GM13976 (cell line): Measurements from ENCODE around the gene CDH23.
"Not testable (repeated sequence)": the region's sequence is repeated elsewhere in the genome, so short reads cannot be mapped to it uniquely, and the experiment has no call there.

Experiments used
- DNase-seq: peaks from one replicate; pipeline ENCODE4 v3.0.0; 2012; ENCODE audit warnings: low spot score
- CTCF ChIP-seq: IDR thresholded peaks from 2 replicates; pipeline ENCODE4 v1.5.1; 2012; ENCODE audit warnings: borderline replicate concordance, mild to moderate bottlenecking; ENCODE audit not compliant: insufficient read depth; ENCODE audit errors: extremely low read depth, missing control alignments, control extremely low read depth
- in situ Hi-C: fragments of 300-500 bp; cut with MboI; formaldehyde crosslinking; loops from one replicate; pipeline ENCODE4 v1.12.0; 2022; ENCODE audit warnings: low sequenced_read_pairs, mixed read lengths, inconsistent platforms; ENCODE audit not compliant: unreplicated experiment

The CDH23 gene

GRCh38 chr10:71598621-71599055 is 201.9 kb downstream of the CDH23 start:
- in situ Hi-C loops: no loop called here
- DNase-seq: no peak
- no peak for TF ChIP-seq CTCF

- no peak for DNase-seq
- in situ Hi-C loops: no loop called here
- no peak for TF ChIP-seq CTCF
Measured at GRCh38 chr10:71599518-71599917, 202.8 kb downstream of the CDH23 start.

- DNase-seq, in situ Hi-C loops: not testable (repeated sequence)
Measured at GRCh38 chr10:71600242-71600641, 203.5 kb downstream of the CDH23 start.

- no peak for TF ChIP-seq CTCF
- no peak for DNase-seq
- in situ Hi-C loops: no loop called here
Measured at GRCh38 chr10:71600849-71601248, 204.1 kb downstream of the CDH23 start.

GRCh38 chr10:71601273-71601672 is 204.6 kb downstream of the CDH23 start:
- TF ChIP-seq CTCF: no peak
- in situ Hi-C loops: no loop called here

GRCh38 chr10:71603150-71603549 is 206.4 kb downstream of the CDH23 start:
- no peak for DNase-seq
- TF ChIP-seq CTCF: no peak
- in situ Hi-C loops: no loop called here

More at GRCh38 chr10:71601273-71601672, 204.6 kb downstream of the CDH23 start:
- no peak for DNase-seq

GRCh38 chr10:71603754-71604153 is 207.0 kb downstream of the CDH23 start:
- DNase-seq: no peak
- no peak for TF ChIP-seq CTCF
- in situ Hi-C loops: no loop called here
